GM04503 (cell line): ENCODE measurements around the gene UBE2O.

ENCODE experiments used
- DNase-seq: peaks from one replicate; pipeline ENCODE4 v3.0.0-alpha.2; 2012; ENCODE audit warnings: low read depth

The UBE2O gene

GRCh38 chr17:76452660-76453430 is at the start of gene UBE2O:
Gene UBE2O (minus strand): TSS chr17:76453152. CDS start chr17:76453141, 11 bp downstream.
- DNase-seq = no peak

- DNase-seq = no peak
Observed at GRCh38 chr17:76501827-76502307, 48.9 kb upstream of the UBE2O start.

DNA sequence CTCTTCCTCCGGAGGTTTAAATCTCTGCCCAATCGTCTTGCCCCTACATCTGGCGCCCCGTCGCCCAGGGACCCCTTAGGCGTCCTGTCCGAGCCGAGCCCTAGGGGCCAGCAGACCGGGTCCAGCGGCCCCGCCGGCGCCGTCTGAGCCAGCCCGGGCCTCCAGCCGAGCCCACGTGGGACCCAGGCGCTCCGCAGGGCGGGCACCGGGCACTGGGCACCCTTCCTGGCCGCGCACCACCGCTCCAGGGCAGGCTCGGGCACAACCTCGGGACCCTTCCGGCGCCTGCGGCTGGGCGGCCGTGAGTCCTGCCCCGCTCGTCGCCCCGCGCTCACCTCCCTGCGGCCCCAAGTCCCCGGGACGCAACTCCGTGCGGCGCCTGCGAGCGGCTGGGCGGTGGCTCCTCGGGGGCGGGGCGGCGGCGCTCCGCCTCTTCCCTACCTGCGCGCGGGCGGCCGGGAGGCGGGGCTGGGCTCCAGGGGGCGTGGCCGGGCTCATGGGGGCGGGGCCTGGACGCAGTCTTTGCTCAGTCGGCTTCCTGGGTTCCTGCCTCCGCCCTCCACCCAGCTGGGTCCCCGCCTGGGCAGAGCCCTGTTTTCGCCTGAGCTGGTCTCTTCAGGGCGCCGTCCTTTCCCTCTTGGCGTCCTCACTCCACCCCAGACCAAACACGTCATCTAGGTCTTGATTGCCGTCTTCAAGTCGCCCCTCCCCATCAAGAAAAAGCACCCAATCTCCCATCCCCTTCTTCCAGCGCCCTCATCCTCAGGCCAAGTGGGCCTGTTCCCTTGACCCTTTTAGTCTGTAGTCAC is 48.3 kb upstream of the UBE2O start, which contains the start of gene RHBDF2:
Gene RHBDF2 (minus strand): TSS at position 406 of the 809 bp plus-strand sequence. CDS start 19,899 bp downstream, outside the sequence.
- no peak for DNase-seq

DNA sequence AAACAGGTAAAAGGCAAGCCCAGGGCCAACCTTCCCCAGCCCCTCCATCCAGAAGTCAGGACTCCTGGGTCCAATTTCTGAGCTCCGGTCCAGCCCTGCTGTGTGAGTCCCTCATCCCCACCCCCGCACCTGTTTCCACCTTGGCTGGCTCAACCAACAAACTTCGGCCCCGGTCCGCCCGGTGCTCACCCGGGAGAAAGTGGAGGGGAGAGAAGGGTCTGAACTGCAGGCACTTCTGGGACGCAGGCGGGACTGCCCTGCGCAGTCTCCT is 47.7 kb upstream of the UBE2O start:
- DNase-seq = no peak

DNA sequence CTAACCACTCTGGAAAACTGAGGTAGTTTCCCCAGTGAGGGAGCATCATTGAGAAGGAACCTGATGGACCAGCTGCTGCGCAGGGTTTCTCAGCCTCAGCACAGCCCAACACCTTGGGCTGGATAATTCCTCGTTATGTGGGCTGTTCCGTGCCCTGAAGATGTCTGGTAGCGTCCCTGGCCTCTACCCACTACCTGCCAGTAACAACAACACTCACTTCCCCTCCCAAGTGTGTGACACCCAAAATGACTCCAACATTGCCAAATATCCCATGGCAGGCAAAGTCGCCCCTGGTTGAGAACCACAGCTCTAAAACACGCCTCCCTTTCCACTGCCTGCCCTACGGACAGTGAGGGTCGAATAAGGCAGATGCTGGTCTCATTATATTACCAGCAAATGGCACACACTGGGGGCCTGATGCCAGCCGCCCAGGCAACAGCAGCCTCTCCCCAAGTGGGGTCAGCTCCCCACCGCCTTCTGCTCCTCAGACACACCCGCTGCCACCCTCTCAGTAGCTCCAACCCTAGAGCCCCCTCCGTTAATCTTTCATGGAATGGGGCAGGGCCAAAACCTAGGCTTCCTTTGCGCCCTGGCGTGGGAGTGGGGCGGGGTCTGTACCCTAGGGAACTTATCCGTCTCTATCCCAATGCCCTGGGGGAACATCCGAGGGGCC is 47.3 kb upstream of the UBE2O start:
- DNase-seq = no peak

- DNase-seq = no peak
Observed at GRCh38 chr17:76499267-76499667, 46.3 kb upstream of the UBE2O start.

- DNase-seq = no peak
Observed at GRCh38 chr17:76498876-76499251, 45.9 kb upstream of the UBE2O start.

DNA sequence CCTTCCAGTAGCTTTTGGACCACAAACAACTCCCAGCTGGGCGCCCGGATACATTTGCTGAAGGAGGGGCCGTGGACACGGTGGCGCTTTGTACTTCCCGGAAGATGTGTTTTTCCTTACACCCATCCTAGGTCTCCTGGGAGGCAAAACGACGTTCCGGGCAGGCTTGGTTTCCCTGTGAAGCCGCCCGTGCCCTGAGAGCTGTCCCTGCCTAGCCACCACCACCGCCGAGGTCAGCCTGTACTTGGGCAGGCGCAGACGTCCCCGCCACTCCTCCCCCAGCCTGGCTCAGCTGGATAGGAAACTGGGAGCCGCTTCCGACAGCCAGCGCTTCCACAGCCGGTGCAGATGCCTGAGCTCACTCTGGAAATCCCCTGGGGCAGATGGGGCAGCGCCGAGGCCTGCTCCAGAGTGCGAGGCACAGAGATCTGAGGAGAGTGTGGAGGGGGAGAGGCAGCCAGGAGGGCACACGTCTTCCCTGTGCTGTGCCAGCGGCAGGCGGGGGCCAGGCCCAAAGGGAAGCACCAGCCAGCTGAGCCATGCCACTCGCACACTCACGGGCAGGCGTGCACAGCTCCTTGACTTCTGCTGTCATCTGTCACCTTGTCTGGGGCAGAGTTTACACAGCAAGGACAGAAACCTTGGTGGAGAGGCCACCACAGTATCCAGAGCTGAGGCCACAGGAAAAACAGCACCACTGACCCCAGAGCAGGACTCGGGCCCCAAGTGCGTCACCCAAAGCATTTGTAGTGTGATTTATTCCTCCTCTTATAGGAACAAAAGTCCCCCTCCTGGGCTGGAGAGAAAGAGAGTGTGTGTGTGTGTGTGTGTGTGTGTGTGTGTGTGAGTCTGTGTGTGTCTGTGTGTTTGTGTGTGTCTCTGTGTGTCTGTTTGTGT is 45.3 kb upstream of the UBE2O start:
- DNase-seq = peak; percentile 39

- DNase-seq = no peak
Observed at GRCh38 chr17:76497699-76497978, 44.7 kb upstream of the UBE2O start.

- no peak for DNase-seq
Observed at GRCh38 chr17:76496464-76496863, 43.5 kb upstream of the UBE2O start.

DNA sequence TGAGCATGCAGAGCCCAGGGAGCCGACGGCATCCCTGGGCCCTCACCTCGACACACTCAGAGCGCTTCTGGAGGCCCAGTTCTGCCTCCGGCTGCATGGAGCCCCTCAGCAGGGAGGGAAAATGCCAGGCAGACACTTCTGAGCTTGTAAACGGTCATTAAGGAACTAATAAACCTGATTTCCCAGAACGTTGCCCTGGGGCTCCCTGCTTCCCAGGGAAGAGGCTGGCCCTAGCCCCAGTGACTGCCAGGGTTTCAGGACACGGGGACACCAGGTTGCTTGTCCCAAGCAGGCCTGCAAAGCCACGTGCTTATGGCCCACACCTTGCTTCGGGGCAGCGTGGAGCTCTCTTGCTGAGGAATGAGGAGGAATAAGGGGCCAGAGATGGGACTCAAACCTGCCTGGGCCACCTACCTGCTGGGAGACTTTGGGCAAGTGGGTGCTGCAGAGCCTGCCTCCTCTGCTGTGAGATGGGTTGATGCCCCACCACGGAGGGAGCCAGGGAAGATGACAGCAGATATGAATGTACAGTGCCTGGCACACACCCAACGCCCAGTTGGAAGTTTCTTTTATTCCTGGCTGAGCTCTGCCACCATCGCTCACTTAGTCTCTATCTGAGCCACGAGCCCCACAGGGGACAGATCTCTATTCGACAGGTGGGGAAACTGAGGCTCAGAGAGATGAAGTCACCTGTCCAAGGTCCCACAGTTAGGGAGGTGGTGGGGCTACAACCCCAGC is 42.9 kb upstream of the UBE2O start:
- DNase-seq = no peak

DNA sequence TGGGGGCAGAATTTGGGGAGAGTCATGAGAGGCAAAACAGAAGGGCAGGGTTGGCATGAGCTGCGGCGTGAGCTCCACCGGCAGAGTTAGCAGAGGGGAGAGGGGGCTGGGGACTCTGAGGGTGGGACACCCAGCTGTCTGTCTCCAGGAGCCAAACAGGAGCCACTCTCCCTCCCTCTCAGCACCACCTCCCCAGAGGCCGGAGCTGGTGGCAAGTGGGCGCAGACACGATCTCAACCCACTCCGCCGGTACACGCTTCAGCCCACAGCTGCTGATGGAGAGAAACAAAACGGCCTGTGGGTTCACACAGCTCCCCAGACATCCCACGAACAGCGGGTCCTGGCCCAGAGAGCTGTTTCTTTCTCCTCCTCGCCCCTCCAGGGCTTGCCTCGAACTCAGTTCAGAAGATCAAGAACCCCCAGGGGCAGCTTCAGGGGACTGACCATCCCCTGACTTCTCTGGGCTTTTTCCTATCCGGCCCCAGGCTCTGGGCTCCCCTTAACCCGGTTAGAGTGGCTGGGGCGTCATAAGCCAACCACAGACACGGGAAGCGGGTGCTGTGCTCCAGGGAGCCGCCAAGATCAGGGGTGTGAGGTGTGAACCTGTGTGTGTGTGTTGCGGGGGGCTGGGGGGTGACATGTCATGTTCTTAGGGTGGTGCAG is 40.7 kb upstream of the UBE2O start:
- DNase-seq = no peak

- DNase-seq = peak; percentile 23
Observed at GRCh38 chr17:76492989-76493501, 40.1 kb upstream of the UBE2O start.

DNA sequence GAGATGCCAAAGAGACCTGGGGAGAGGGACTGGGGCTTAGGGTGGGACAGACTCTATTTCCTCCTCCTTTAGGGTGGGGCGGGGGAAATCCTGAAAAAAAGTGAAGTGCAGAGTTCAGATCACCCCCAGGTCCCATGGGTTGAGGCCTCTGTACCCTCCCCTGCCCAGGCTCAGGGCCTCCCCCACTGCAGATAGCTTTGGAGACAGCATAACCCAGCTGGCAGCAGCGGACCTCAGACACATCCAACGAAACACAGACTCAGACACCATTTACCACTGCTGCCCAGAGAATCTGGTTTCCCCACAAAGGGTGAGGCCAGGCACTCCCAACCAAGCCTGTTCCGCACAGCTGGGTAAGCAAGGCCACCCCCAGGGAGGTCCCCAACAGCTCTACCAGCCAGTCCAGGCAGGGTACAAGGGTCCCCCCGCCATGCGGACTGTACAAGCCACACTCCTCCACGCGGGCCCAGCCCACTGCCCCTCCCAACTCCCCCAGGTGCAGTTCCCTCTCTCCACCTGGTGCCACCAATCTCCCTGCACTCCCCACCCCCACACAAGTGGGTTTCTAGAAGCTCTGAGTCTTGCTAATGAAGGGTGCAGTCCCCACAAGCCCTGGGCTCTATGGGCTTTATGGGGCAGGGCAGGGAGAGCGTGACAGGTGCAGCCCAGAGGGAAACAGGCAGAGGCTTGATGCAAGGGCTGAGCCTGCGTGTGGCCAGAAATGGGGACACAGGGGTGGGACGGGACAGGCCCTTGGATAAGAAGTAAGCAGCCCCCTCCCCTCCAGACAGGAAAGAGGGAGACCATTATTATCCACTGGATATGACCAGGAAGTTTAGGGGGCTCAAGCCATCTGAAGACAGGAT is 39.4 kb upstream of the UBE2O start:
- DNase-seq = no peak

- no peak for DNase-seq
Observed at GRCh38 chr17:76491271-76492122, 38.5 kb upstream of the UBE2O start.

- DNase-seq = no peak
Observed at GRCh38 chr17:76490112-76490710, 37.3 kb upstream of the UBE2O start.

DNA sequence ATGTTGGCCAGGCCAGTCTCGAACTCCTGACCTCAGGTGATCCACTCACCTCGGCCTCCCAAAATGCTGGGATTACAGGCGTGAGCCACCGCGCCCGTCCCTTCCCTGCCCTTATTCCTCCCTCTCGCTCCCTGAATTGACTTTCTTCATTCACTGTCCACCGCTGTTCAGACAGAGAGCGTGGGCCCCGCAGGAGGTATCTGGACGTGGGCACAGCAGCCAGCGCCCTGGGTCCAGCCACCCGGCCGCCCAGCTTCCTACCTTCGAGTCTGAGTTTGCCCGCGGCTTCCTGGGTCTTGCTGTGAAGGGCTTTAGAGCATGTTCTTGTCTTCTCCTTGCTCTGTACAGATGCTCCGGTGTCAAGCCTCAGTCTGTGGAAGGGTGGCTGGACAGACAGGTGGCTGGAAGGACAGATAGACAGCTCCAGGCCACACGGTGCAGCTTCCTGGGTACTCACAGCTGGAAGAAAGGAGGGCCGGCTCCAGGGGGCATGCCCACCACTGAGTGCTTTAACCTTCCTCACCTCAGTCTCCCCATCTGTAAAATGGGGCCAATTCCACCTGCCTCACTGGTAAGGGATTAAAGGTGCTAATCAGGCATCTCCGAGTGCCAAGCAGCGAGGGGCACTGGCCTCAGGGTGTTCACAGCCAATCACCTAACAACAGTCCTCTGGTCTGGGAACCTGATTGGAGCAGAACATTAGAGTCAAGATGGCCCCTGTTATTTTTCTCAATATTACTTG is 34.7 kb upstream of the UBE2O start:
- DNase-seq = no peak
